Mammary epithelial cell (primary cell): ENCODE results near the gene KIFAP3.

Source experiments
- EZH2 ChIP-seq: IDR thresholded peaks from 2 replicates; pipeline ENCODE4 v1.6.1; 2012; ENCODE audit warnings: low read length, inconsistent platforms, borderline replicate concordance
- TF ChIP-seq, protein P1 (sequence below), 2 donors: IDR thresholded peaks in 1 of 2; conservative IDR thresholded peaks in 1 of 2; 2 replicates each; pipeline ENCODE4 v1.5.1; 2011 to 2012; ENCODE audit warnings: inconsistent platforms in 2 of 2, low read length in 2 of 2, mild to moderate bottlenecking in 2 of 2, control low read depth in 1 of 2, low read depth in 1 of 2; ENCODE audit not compliant: insufficient read depth in 1 of 2; ENCODE audit errors: extremely low read depth in 1 of 2

DNA sequence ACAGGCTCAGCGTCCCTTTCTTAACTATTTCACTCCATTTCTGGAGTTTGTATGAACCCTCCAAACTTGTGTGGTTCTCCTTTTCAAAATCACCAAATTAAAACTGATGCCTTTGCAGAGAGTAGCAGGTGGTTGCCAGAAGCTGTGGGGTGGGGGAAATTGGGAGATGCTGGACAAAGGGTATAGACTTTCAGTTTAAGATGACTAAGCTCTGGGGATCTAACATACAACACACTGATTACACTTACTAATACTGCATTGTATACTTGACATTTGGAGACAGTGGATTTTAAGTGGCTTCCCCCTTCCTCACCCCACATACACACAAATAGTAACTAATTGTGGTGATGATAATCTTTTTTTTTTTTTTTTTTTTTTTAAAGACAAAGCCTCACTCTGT, 169.7 kb downstream of the KIFAP3 start:
- TF ChIP-seq, protein P1, sequence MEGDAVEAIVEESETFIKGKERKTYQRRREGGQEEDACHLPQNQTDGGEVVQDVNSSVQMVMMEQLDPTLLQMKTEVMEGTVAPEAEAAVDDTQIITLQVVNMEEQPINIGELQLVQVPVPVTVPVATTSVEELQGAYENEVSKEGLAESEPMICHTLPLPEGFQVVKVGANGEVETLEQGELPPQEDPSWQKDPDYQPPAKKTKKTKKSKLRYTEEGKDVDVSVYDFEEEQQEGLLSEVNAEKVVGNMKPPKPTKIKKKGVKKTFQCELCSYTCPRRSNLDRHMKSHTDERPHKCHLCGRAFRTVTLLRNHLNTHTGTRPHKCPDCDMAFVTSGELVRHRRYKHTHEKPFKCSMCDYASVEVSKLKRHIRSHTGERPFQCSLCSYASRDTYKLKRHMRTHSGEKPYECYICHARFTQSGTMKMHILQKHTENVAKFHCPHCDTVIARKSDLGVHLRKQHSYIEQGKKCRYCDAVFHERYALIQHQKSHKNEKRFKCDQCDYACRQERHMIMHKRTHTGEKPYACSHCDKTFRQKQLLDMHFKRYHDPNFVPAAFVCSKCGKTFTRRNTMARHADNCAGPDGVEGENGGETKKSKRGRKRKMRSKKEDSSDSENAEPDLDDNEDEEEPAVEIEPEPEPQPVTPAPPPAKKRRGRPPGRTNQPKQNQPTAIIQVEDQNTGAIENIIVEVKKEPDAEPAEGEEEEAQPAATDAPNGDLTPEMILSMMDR (conservative IDR thresholded peaks at IDR 0.05 in 1 of 2, IDR thresholded peaks at IDR 0.05 in 1 of 2; ENCODE audit: extremely low read depth in 1 of 2, insufficient read depth in 1 of 2, low read depth in 1 of 2, low read length in 2 of 2): no peak
- no peak for TF ChIP-seq EZH2
